ENCODE data around the gene SFXN2. TPM values are rescaled to one million over a fixed set of nuclear protein-coding genes. Genes with fewer than 3 reads are reported as not detected.

Gene SFXN2
- total and polyA plus RNA-seq, 2 experiments from 2014 or later = 5.7 to 6.2 TPM

DNA sequence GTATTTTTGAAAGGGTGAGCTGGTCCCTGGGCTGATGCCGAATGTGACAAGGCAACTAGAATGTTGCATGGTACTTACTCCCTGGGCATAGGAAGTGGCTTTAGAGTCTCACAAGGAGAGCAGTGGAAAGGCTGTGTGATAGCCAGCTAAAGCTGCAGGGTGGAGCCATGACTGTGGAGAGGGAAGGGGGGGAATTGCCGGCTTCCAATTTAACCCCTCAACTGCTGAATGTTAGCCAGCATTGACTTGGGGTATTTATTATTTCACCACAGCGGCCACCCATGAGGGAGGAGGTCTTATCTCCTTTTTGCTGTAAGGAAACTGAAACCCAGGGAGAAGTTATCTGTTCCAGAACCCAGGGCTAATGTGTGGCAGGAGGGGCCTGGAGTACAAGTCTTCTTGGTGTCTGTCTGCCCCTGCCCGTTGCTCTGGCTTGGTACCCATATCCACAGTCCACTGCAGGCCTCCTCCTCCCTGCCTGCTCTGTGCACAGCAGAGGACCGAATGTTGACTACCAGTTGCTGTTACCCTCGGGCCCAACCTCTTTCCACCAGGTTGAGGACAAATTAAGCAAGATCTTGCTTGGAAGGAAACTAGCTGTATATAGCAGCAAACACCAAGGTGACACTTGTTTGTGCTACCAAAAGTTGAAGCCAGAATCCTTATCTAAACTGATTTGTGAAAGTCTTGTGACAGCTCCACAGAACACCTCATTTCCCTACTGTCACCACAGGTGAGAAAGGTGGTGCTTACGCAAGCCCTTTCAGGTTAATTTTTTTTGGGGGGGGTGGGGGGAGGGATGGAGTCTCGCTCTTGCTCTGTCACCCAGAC is 66.9 kb downstream of the SFXN2 start:
- Histone ChIP-seq H2AFZ (no peak overlapping the region), H3K36me3 (ENCODE audit: insufficient read depth) (no peaks in the 10 kb centered on the region), H3K4me3 (no peak overlapping the region), H3K27ac (ENCODE audit: low read depth) (no peak overlapping the region), H3F3A (replicated peaks; ENCODE audit: low read depth) (no peaks in the 10 kb centered on the region), H3K79me2 (replicated peaks; ENCODE audit: insufficient read depth) (peaks cover 9% of the 10 kb centered on the region), H4K20me1 (replicated peaks; ENCODE audit: insufficient read depth) (no peaks in the 10 kb centered on the region; the same call in 1 of the 2 replicates), H3K4me2 (peak overlapping the region; percentile 26; the same call in 1 of the 2 replicates), H3K4me1 (ENCODE audit: insufficient read depth) (peaks cover 55% of the 10 kb centered on the region), H3K27me3 (ENCODE audit: insufficient read depth) (no peaks in the 10 kb centered on the region), H3K9me2 (ENCODE audit: insufficient read depth) (no peaks in the 10 kb centered on the region)
- Mint-ChIP-seq H3K9me3 (no peaks in the 10 kb centered on the region), H3K36me3 (ENCODE audit: low read depth) (peaks cover 2% of the 10 kb centered on the region; the same call in 1 of the 3 replicates), H3K27me3 (ENCODE audit: insufficient read depth, low read depth, poor library complexity) (peaks cover 8% of the 10 kb centered on the region), H3K27ac (no peak overlapping the region; the same call in 1 of the 2 replicates), H3K4me1 (peaks cover 60% of the 10 kb centered on the region), H3K4me3 (no peak overlapping the region)
- TF ChIP-seq CREB1 (CRISPR knock-in tag; IDR thresholded peaks at IDR 0.05; ENCODE audit: low read depth) = no peak
- no peak for TF ChIP-seq EZH2 (IDR thresholded peaks at IDR 0.05; ENCODE audit: low read depth, unreplicated experiment)
- DNase-seq (ENCODE audit: low spot score) (peak; percentile 52), ATAC-seq (peak; percentile 38)

DNA sequence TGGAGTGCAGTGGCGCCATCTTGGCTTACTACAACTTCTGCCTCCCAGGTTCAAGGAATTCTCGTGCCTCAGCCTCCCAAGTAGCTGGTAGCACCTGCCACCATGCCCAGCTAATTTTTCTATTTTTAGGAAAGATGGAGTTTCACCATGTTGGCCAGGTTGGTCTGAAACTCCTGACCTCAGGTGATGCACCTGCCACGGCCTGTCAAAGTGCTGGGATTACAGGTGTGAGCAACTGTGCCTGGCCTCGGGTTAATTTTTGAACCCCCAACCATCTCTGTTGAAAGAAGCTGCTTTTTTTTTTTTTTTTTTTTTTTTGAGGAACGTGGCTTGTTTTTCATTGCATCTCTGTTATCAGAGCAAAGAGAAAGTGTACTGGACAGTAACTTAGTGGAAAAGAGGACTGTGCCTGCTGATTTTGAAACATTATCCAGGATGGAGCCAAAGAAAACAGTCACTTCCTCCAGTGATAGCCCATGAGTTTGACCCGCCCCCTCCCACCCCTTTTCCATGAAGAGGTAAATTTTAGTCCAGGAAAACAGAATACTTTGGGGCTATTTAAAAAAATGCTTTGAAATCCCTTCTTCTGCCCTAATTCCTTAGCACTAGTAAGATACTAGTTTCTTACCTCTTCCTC is 67.6 kb downstream of the SFXN2 start:
- peaks cover 47% of the 10 kb centered on the region for H3K4me1 ChIP-seq (ENCODE audit: insufficient read depth)

More for the DNA sequence above, 67.6 kb downstream of the SFXN2 start:
- DNase-seq (ENCODE audit: low spot score) = no peak
- no peaks in the 10 kb centered on the region for H3K9me2 ChIP-seq (ENCODE audit: insufficient read depth)
- H3K36me3 ChIP-seq (ENCODE audit: insufficient read depth) = no peaks in the 10 kb centered on the region
- H3K4me3 ChIP-seq = no peak overlapping the region
- Mint-ChIP-seq H3K36me3 (ENCODE audit: low read depth) (peaks cover 2% of the 10 kb centered on the region; the same call in 1 of the 3 replicates), H3K4me3 (no peak overlapping the region), H3K4me1 (peaks cover 52% of the 10 kb centered on the region), H3K27ac (no peak overlapping the region), H3K27me3 (ENCODE audit: insufficient read depth, low read depth, poor library complexity) (peaks cover 8% of the 10 kb centered on the region), H3K9me3 (no peaks in the 10 kb centered on the region)
- no peak overlapping the region for H3K4me2 ChIP-seq
- ATAC-seq = no peak
- H3K79me2 ChIP-seq (replicated peaks; ENCODE audit: insufficient read depth) = peaks cover 14% of the 10 kb centered on the region
- TF ChIP-seq ZNF114 (CRISPR knock-in tag; IDR thresholded peaks at IDR 0.05) (no peak), JUNB (IDR thresholded peaks at IDR 0.05; ENCODE audit: unreplicated experiment) (no peak)
- TF ChIP-seq, protein P1, sequence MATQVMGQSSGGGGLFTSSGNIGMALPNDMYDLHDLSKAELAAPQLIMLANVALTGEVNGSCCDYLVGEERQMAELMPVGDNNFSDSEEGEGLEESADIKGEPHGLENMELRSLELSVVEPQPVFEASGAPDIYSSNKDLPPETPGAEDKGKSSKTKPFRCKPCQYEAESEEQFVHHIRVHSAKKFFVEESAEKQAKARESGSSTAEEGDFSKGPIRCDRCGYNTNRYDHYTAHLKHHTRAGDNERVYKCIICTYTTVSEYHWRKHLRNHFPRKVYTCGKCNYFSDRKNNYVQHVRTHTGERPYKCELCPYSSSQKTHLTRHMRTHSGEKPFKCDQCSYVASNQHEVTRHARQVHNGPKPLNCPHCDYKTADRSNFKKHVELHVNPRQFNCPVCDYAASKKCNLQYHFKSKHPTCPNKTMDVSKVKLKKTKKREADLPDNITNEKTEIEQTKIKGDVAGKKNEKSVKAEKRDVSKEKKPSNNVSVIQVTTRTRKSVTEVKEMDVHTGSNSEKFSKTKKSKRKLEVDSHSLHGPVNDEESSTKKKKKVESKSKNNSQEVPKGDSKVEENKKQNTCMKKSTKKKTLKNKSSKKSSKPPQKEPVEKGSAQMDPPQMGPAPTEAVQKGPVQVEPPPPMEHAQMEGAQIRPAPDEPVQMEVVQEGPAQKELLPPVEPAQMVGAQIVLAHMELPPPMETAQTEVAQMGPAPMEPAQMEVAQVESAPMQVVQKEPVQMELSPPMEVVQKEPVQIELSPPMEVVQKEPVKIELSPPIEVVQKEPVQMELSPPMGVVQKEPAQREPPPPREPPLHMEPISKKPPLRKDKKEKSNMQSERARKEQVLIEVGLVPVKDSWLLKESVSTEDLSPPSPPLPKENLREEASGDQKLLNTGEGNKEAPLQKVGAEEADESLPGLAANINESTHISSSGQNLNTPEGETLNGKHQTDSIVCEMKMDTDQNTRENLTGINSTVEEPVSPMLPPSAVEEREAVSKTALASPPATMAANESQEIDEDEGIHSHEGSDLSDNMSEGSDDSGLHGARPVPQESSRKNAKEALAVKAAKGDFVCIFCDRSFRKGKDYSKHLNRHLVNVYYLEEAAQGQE (IDR thresholded peaks at IDR 0.05; ENCODE audit: unreplicated experiment) = no peak
- no peak overlapping the region for H2AFZ ChIP-seq
- no peaks in the 10 kb centered on the region; the same call in 1 of the 2 replicates for H4K20me1 ChIP-seq (replicated peaks; ENCODE audit: insufficient read depth)
- no peaks in the 10 kb centered on the region for H3K27me3 ChIP-seq (ENCODE audit: insufficient read depth)
- H3F3A ChIP-seq (replicated peaks; ENCODE audit: low read depth) = no peaks in the 10 kb centered on the region
- H3K27ac ChIP-seq (ENCODE audit: low read depth) = no peak overlapping the region

Data from GM23338 (cell line).